ENCODE data around the gene SPSB4.

The SPSB4 gene

GRCh38 chr3:141051443-141052200 is 475 bp downstream of the SPSB4 start:
- Histone ChIP-seq H3K4me2 (no peak overlapping the region), H2AFZ (ENCODE audit: low read depth) (no peak overlapping the region), H3K27me3 (ENCODE audit: insufficient read depth, low read depth) (no peaks in the 10 kb centered on the region)

GRCh38 chr3:141052201-141053069 is 1.3 kb downstream of the SPSB4 start:
- H3K36me3 ChIP-seq (ENCODE audit: insufficient read depth): no peaks in the 10 kb centered on the region
- H3K4me1 ChIP-seq (ENCODE audit: low read depth, poor library complexity, severe bottlenecking): no peaks in the 10 kb centered on the region
- H3K4me2 ChIP-seq: no peak overlapping the region
- H3K79me2 ChIP-seq (ENCODE audit: insufficient read depth, low read depth): no peaks in the 10 kb centered on the region
- H4K20me1 ChIP-seq (ENCODE audit: insufficient read depth): no peaks in the 10 kb centered on the region
- no peak overlapping the region for H2AFZ ChIP-seq (ENCODE audit: low read depth)
- H3K4me3 ChIP-seq (IDR thresholded peaks at IDR 0.05; ENCODE audit: insufficient read depth, low read depth, low read length): no peak overlapping the region
- no peak overlapping the region for H3K9ac ChIP-seq
- TF ChIP-seq CTCF (conservative IDR thresholded peaks at IDR 0.05; ENCODE audit: low read depth, low read length): no peak
- no peak overlapping the region for H3K27ac ChIP-seq
- H3K27me3 ChIP-seq (ENCODE audit: insufficient read depth, low read depth): no peaks in the 10 kb centered on the region

More at GRCh38 chr3:141051443-141052200, 475 bp downstream of the SPSB4 start:
- Histone ChIP-seq H3K27ac (no peak overlapping the region), H3K4me1 (ENCODE audit: low read depth, poor library complexity, severe bottlenecking) (no peaks in the 10 kb centered on the region), H3K36me3 (ENCODE audit: insufficient read depth) (no peaks in the 10 kb centered on the region), H3K9ac (no peak overlapping the region), H3K4me3 (IDR thresholded peaks at IDR 0.05; ENCODE audit: insufficient read depth, low read depth, low read length) (no peak overlapping the region), H3K79me2 (ENCODE audit: insufficient read depth, low read depth) (no peaks in the 10 kb centered on the region), H4K20me1 (ENCODE audit: insufficient read depth) (no peaks in the 10 kb centered on the region)
- no peak for TF ChIP-seq CTCF (conservative IDR thresholded peaks at IDR 0.05; ENCODE audit: low read depth, low read length)

GRCh38 chr3:141055136-141055535 is 4.0 kb downstream of the SPSB4 start:
- Histone ChIP-seq H2AFZ (ENCODE audit: low read depth) (no peak overlapping the region), H3K27me3 (ENCODE audit: insufficient read depth, low read depth) (no peaks in the 10 kb centered on the region), H3K27ac (no peak overlapping the region), H3K36me3 (ENCODE audit: insufficient read depth) (no peaks in the 10 kb centered on the region), H3K4me2 (no peak overlapping the region), H3K4me1 (ENCODE audit: low read depth, poor library complexity, severe bottlenecking) (no peaks in the 10 kb centered on the region), H4K20me1 (ENCODE audit: insufficient read depth) (no peaks in the 10 kb centered on the region), H3K9ac (no peak overlapping the region), H3K79me2 (ENCODE audit: insufficient read depth, low read depth) (no peaks in the 10 kb centered on the region), H3K4me3 (IDR thresholded peaks at IDR 0.05; ENCODE audit: insufficient read depth, low read depth, low read length) (no peak overlapping the region)
- no peak for TF ChIP-seq CTCF (conservative IDR thresholded peaks at IDR 0.05; ENCODE audit: low read depth, low read length)

GRCh38 chr3:141055536-141056445 is 4.6 kb downstream of the SPSB4 start:
- TF ChIP-seq CTCF (conservative IDR thresholded peaks at IDR 0.05; ENCODE audit: low read depth, low read length): no peak
- Histone ChIP-seq H3K4me1 (ENCODE audit: low read depth, poor library complexity, severe bottlenecking) (no peaks in the 10 kb centered on the region), H3K9ac (no peak overlapping the region), H3K4me2 (no peak overlapping the region), H3K27ac (no peak overlapping the region), H3K79me2 (ENCODE audit: insufficient read depth, low read depth) (no peaks in the 10 kb centered on the region), H3K27me3 (ENCODE audit: insufficient read depth, low read depth) (no peaks in the 10 kb centered on the region), H3K36me3 (ENCODE audit: insufficient read depth) (no peaks in the 10 kb centered on the region), H2AFZ (ENCODE audit: low read depth) (no peak overlapping the region), H3K4me3 (IDR thresholded peaks at IDR 0.05; ENCODE audit: insufficient read depth, low read depth, low read length) (no peak overlapping the region), H4K20me1 (ENCODE audit: insufficient read depth) (no peaks in the 10 kb centered on the region)
